ENCODE measurements around the gene PHLDB2. TPM values are rescaled to one million over a fixed set of nuclear protein-coding genes. Genes with fewer than 3 reads are reported as not detected.

The PHLDB2 gene
- total RNA-seq, 4 donors from 2014 or later: 53.2 to 97.2 (median 89.1) TPM

- TF ChIP-seq CTCF (IDR thresholded peaks at IDR 0.05; ENCODE audit: low read depth): no peak
Observed at GRCh38 chr3:111907151-111907550, 48.1 kb downstream of the PHLDB2 start.

- TF ChIP-seq CTCF (IDR thresholded peaks at IDR 0.05; ENCODE audit: low read depth): no peak
Observed at GRCh38 chr3:111910806-111911205, 51.7 kb downstream of the PHLDB2 start.

- TF ChIP-seq CTCF (IDR thresholded peaks at IDR 0.05; ENCODE audit: low read depth): no peak
Observed at GRCh38 chr3:111911446-111911845, 52.4 kb downstream of the PHLDB2 start.

- TF ChIP-seq CTCF (IDR thresholded peaks at IDR 0.05; ENCODE audit: low read depth): no peak
Observed at GRCh38 chr3:111913163-111913763, 54.2 kb downstream of the PHLDB2 start.

GRCh38 chr3:111915905-111916304 lies 56.8 kb downstream of the PHLDB2 start:
- no peak for TF ChIP-seq CTCF (IDR thresholded peaks at IDR 0.05; ENCODE audit: low read depth)

- TF ChIP-seq CTCF (IDR thresholded peaks at IDR 0.05; ENCODE audit: low read depth): no peak
Observed at GRCh38 chr3:111917300-111917699, 58.2 kb downstream of the PHLDB2 start.

- no peak for TF ChIP-seq CTCF (IDR thresholded peaks at IDR 0.05; ENCODE audit: low read depth)
Observed at GRCh38 chr3:111919370-111920065, 60.5 kb downstream of the PHLDB2 start.
